Mesendoderm (in vitro differentiated cells): ENCODE data around the gene HBP1.
A peak's percentile ranks its signal among the peaks of the same experiment; 100 is the strongest.

ENCODE experiments used
- DNase-seq: peaks from one replicate; pipeline ENCODE4 v3.0.0; 2013
- H2AK5ac ChIP-seq: 2 replicates; pipeline ENCODE4 v1.6.1; 2013; ENCODE audit warnings: low read length, inconsistent platforms
- H2BK120ac ChIP-seq: 2 replicates; pipeline ENCODE4 v1.6.1; 2013; ENCODE audit warnings: low read depth, mild to moderate bottlenecking, low read length, moderate library complexity, mixed read lengths
- H2BK15ac ChIP-seq: replicated peaks from 2 replicates; pipeline ENCODE4 v1.6.1; 2013; ENCODE audit warnings: low read depth, mild to moderate bottlenecking, moderate library complexity
- H2BK5ac ChIP-seq: 2 replicates; pipeline ENCODE4 v1.6.1; 2013; ENCODE audit warnings: low read length, inconsistent platforms
- H3K18ac ChIP-seq: 2 replicates; pipeline ENCODE4 v1.6.1; 2013; ENCODE audit warnings: mild to moderate bottlenecking, low read length, mixed read lengths
- H3K23ac ChIP-seq: one replicate; pipeline ENCODE4 v1.6.1; 2013; ENCODE audit warnings: low read length
- H3K27ac ChIP-seq: 2 replicates; pipeline ENCODE4 v1.5.1; 2013; ENCODE audit warnings: low read depth, mild to moderate bottlenecking, inconsistent platforms, low read length, moderate library complexity
- H3K27me3 ChIP-seq: 2 replicates; pipeline ENCODE4 v1.6.1; 2013; ENCODE audit warnings: low read length, control low read depth, mild to moderate bottlenecking, inconsistent platforms; ENCODE audit not compliant: insufficient read depth, poor library complexity
- H3K36me3 ChIP-seq: 2 replicates; pipeline ENCODE4 v1.6.1; 2013; ENCODE audit warnings: low read length, inconsistent platforms; ENCODE audit not compliant: control insufficient read depth, insufficient read depth
- H3K4ac ChIP-seq: one replicate; pipeline ENCODE4 v1.6.1; 2013; ENCODE audit warnings: low read depth, mild to moderate bottlenecking, low read length, moderate library complexity
- H3K4me1 ChIP-seq: 2 replicates; pipeline ENCODE4 v1.6.1; 2013; ENCODE audit warnings: low read depth, low read length, inconsistent platforms; ENCODE audit not compliant: control insufficient read depth
- H3K4me2 ChIP-seq: 2 replicates; pipeline ENCODE4 v1.6.1; 2013; ENCODE audit warnings: low read length
- H3K4me3 ChIP-seq: 2 replicates; pipeline ENCODE4 v1.5.1; 2013; ENCODE audit warnings: mild to moderate bottlenecking, low read length
- H3K56ac ChIP-seq: one replicate; pipeline ENCODE4 v1.6.1; 2013; ENCODE audit warnings: low read length
- H3K79me1 ChIP-seq: 2 replicates; pipeline ENCODE4 v1.6.1; 2013; ENCODE audit warnings: low read length, inconsistent platforms
- H3K79me2 ChIP-seq: 2 replicates; pipeline ENCODE4 v1.6.1; 2013; ENCODE audit warnings: mild to moderate bottlenecking, low read length; ENCODE audit not compliant: control insufficient read depth, insufficient read depth
- H3K9ac ChIP-seq: 2 replicates; pipeline ENCODE4 v1.6.1; 2013; ENCODE audit warnings: low read length, inconsistent platforms
- H4K5ac ChIP-seq: one replicate; pipeline ENCODE4 v1.6.1; 2013; ENCODE audit warnings: low read length
- H4K8ac ChIP-seq: one replicate; pipeline ENCODE4 v1.6.1; 2013; ENCODE audit warnings: low read depth, mild to moderate bottlenecking, control low read depth, low read length, moderate library complexity
- WGBS: extraction: QIAGEN DNeasy Blood & Tissue Kit; methylation state at CpG from one replicate; pipeline ENCODE4 v1.1.7; 2013; ENCODE audit warnings: low lambda C conversion rate, missing lambda C conversion rate; ENCODE audit not compliant: insufficient coverage; ENCODE audit errors: extremely low coverage; 5-methylcytosine and 5-hydroxymethylcytosine counted together

The HBP1 gene

DNA sequence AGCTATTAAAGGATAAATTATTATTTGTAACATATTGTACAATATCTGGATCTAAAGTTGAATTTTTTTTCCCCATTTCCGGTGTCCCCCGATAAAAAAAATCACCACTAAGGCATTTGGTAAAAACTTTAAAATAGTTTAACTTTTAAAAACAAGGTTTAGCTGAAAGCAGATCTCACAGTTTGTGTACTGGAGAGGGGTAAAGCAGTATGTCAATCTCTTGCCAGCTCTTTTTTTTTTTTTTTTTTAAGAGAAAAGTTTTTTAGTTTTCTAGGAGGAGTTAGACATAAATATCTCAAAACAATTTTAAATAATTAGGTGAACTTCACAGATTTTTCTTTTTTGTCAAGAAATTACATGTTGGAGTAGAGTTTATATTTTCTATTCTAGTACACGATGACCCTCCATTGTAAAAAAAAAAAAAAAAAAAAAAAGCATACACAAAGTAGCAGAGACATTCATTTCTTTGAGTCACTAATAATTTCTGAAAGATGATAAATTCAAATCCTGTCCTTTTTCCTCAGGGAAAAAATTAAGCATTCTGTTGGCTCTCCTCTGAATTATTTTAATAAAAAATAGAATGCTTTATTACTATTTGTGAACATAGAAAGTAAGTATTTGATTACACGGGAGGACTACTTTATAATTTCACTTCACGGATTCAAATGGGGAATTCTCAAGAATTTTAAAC is 1.9 kb upstream of the HBP1 start:
- Histone ChIP-seq H3K27me3 (no peaks in the 10 kb centered on the region), H3K4me3 (no peak overlapping the region), H2AK5ac (no peak overlapping the region), H4K8ac (no peak overlapping the region), H2BK120ac (no peak overlapping the region), H3K4me2 (no peak overlapping the region), H3K79me2 (peaks cover 8% of the 10 kb centered on the region), H3K27ac (no peak overlapping the region), H2BK15ac (no peak overlapping the region), H3K4me1 (no peaks in the 10 kb centered on the region), H3K36me3 (no peaks in the 10 kb centered on the region), H2BK5ac (no peak overlapping the region), H4K5ac (no peak overlapping the region), H3K4ac (no peak overlapping the region), H3K18ac (no peak overlapping the region), H3K56ac (no peak overlapping the region), H3K9ac (no peak overlapping the region), H3K23ac (no peak overlapping the region), H3K79me1 (no peaks in the 10 kb centered on the region)
- DNase-seq, result no peak
- no CpG with 5 or more reads among the region's 5 CpGs for WGBS

- Histone ChIP-seq H2AK5ac (no peak overlapping the region), H3K9ac (peak overlapping the region; percentile 75), H3K27me3 (no peaks in the 10 kb centered on the region), H3K4ac (no peak overlapping the region), H3K23ac (no peak overlapping the region), H4K5ac (no peak overlapping the region), H4K8ac (no peak overlapping the region), H2BK120ac (no peak overlapping the region), H3K27ac (peak overlapping the region; percentile 71), H3K4me3 (peak overlapping the region; percentile 67), H3K79me2 (peaks cover 8% of the 10 kb centered on the region), H3K36me3 (no peaks in the 10 kb centered on the region), H3K4me2 (peak overlapping the region; percentile 93), H3K56ac (peak overlapping the region; percentile 83), H2BK15ac (no peak overlapping the region), H3K4me1 (no peaks in the 10 kb centered on the region), H3K79me1 (no peaks in the 10 kb centered on the region), H2BK5ac (no peak overlapping the region), H3K18ac (no peak overlapping the region)
- no CpG with 5 or more reads among the region's 15 CpGs for WGBS
- DNase-seq, result peak; percentile 88
Measured at GRCh38 chr7:107167483-107168232, 1.1 kb upstream of the HBP1 start.

- no peaks in the 10 kb centered on the region for H3K4me1 ChIP-seq
- peak overlapping the region; percentile 93 for H3K4me3 ChIP-seq
- no CpG with 5 or more reads among the region's 73 CpGs for WGBS
- H3K23ac ChIP-seq, result no peak overlapping the region
- H3K4me2 ChIP-seq, result peak overlapping the region; percentile 63
- H3K79me2 ChIP-seq, result peaks cover 8% of the 10 kb centered on the region
- H3K27me3 ChIP-seq, result no peaks in the 10 kb centered on the region
- peak overlapping the region; percentile 86 for H3K56ac ChIP-seq
- H2BK15ac ChIP-seq, result no peak overlapping the region
- peak overlapping the region; percentile 94 for H3K27ac ChIP-seq
- H2BK5ac ChIP-seq, result no peak overlapping the region
- peaks cover under 1% of the 10 kb centered on the region for H3K79me1 ChIP-seq
- H2AK5ac ChIP-seq, result no peak overlapping the region
- H4K5ac ChIP-seq, result no peak overlapping the region
- peak overlapping the region; percentile 88 for H3K4ac ChIP-seq
- H3K18ac ChIP-seq, result peak overlapping the region; percentile 91
- H3K9ac ChIP-seq, result peak overlapping the region; percentile 75
- H2BK120ac ChIP-seq, result peak overlapping the region; percentile 86
- no peaks in the 10 kb centered on the region for H3K36me3 ChIP-seq
- DNase-seq, result peak; percentile 98
- H4K8ac ChIP-seq, result peak overlapping the region; percentile 70
Measured at GRCh38 chr7:107169120-107170050, 582 bp downstream of the HBP1 start.

DNA sequence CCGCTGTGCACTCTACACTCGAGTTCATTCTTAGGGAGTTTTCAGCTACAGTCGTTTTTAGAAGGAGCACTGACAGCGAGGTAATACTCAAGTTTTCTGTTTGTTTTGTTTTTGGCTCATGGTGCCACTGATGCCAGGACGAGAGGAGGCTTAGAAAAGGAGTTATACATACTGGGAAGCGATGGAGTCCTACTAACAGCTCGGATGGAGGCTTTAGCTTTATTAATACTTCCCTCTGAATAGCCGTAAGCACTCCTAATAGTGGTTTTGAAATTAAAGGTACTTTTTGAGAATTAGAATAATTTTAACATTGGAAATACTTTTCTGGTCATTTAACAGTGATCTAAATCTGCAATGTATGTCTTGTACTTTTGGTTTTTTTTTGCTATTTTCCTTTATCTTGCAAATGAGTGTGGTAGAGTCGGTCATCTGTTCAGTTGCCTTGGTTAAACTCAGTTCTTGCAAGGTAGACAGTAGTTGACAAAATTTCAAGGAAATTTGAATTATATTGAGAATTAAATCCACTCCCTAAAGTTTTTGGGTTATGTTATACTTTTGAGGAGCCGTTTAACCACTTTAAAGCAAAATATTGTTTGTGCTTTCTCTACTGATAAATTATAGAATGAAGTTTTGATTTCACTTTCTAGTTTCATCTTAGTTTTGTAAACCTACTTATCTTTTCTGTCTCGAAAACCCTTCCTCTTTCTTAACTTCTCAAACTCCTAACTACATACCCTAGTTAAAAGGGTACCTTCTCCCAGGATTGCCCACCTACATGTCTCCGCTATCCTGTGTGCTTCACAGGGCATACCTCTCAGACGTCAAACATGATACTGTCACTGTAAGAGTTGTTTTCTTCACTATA is 1.5 kb downstream of the HBP1 start:
- H3K79me2 ChIP-seq, result peaks cover 8% of the 10 kb centered on the region
- H3K9ac ChIP-seq, result peak overlapping the region; percentile 75
- H3K4me3 ChIP-seq, result peak overlapping the region; percentile 46
- no peaks in the 10 kb centered on the region for H3K36me3 ChIP-seq
- no peak overlapping the region for H4K8ac ChIP-seq
- 100% methylated on average over 1 of the region's 13 CpGs for WGBS
- H3K23ac ChIP-seq, result no peak overlapping the region
- H3K4ac ChIP-seq, result no peak overlapping the region
- peak overlapping the region; percentile 34 for H3K56ac ChIP-seq
- H2AK5ac ChIP-seq, result no peak overlapping the region
- no peak overlapping the region for H2BK15ac ChIP-seq
- no peak for DNase-seq
- H2BK5ac ChIP-seq, result no peak overlapping the region
- H3K18ac ChIP-seq, result no peak overlapping the region
- peaks cover 2% of the 10 kb centered on the region for H3K79me1 ChIP-seq
- H4K5ac ChIP-seq, result no peak overlapping the region
- H3K4me1 ChIP-seq, result no peaks in the 10 kb centered on the region
- H3K27ac ChIP-seq, result peak overlapping the region; percentile 67
- peak overlapping the region; percentile 63 for H3K4me2 ChIP-seq
- no peak overlapping the region for H2BK120ac ChIP-seq
- no peaks in the 10 kb centered on the region for H3K27me3 ChIP-seq

- no peaks in the 10 kb centered on the region for H3K36me3 ChIP-seq
- H3K56ac ChIP-seq, result no peak overlapping the region
- no CpG with 5 or more reads among the region's 12 CpGs for WGBS
- no peak overlapping the region for H3K9ac ChIP-seq
- no peak overlapping the region for H2AK5ac ChIP-seq
- peak overlapping the region; percentile 56 for H4K8ac ChIP-seq
- peaks cover 8% of the 10 kb centered on the region for H3K79me2 ChIP-seq
- H3K4ac ChIP-seq, result no peak overlapping the region
- no peak overlapping the region for H3K18ac ChIP-seq
- no peaks in the 10 kb centered on the region for H3K27me3 ChIP-seq
- H2BK120ac ChIP-seq, result no peak overlapping the region
- no peak overlapping the region for H3K4me3 ChIP-seq
- no peak overlapping the region for H3K27ac ChIP-seq
- no peak overlapping the region for H2BK15ac ChIP-seq
- no peak overlapping the region for H3K4me2 ChIP-seq
- no peaks in the 10 kb centered on the region for H3K4me1 ChIP-seq
- H3K79me1 ChIP-seq, result peaks cover 2% of the 10 kb centered on the region
- H4K5ac ChIP-seq, result no peak overlapping the region
- H2BK5ac ChIP-seq, result no peak overlapping the region
- no peak overlapping the region for H3K23ac ChIP-seq
- no peak for DNase-seq
Measured at GRCh38 chr7:107171496-107171895, 2.7 kb downstream of the HBP1 start.
